Heart left ventricle (tissue), 13 donors: ENCODE measurements around the gene FNDC5.

Experiments
- CTCF ChIP-seq, 12 donors: fragments of 200-600 bp; sonication (generic) in 4 of 12; IDR thresholded peaks; one replicate each; pipeline versions ENCODE4 v1.5.0 to v1.8.0; 2018 to 2022; ENCODE audit warnings: antibody characterized with exemption in 12 of 12, mild to moderate bottlenecking in 5 of 12
- POLR2A ChIP-seq, 2 donors: fragments of 450-650 bp; IDR thresholded peaks; one replicate each; pipeline ENCODE4 v1.6.1; 2017; ENCODE audit warnings: antibody characterized with exemption in 2 of 2, mild to moderate bottlenecking in 2 of 2, moderate library complexity in 2 of 2
- donor health status: ischemic (EF 13 %, LVEDD 7.1; RV severe dilation, severe dysfunction).
- donor health status: DM: no; HTN: yes; CAD: no.
- donor health status: DM: no; HTN: no; CAD: no.
- donor health status: ischemic (EF 25% LVEDD 6.9; RV normal size, moderate dysfunction).
- donor health status: ischemic (EF 25% LVEDD 5.7; RV mildly dilated, moderate dysfunction).
- donor health status: ischemic (EF 35%, LVEDD 5.7; RV mildly dilated, moderate dysfunction).
- donor health status: nonischemic (EF 11% LVEDD 7.7; RV severe dilation, severe dysfunction).
- donor health status: DM: yes; HTN: yes; CAD: no.
- donor health status: PGD.
- donor health status: ischemic (EF 29% LVEDD 5.4; RV normal size, mild dysfunction).
- donor health status: nonischemic (EF 23%, LVEDD 6.1; RV moderate dilation, normal function).

- TF ChIP-seq CTCF (IDR thresholded peaks at IDR 0.05) (no peak), POLR2A (IDR thresholded peaks at IDR 0.05) (no peak)
Measured at GRCh38 chr1:32900371-32900955, 29.8 kb upstream of the FNDC5 start.
